Stomach (tissue), 4 donors: ENCODE data around the gene NUMB.

Experiments used
- CTCF ChIP-seq, 7 experiments: fragments of 450-650 bp in 4 of 7; fragments of 200-600 bp in 3 of 7; sonication (generic) in 3 of 7; IDR thresholded peaks; one replicate each; pipeline ENCODE4 v1.5.1; 2016 to 2019; ENCODE audit warnings: antibody characterized with exemption in 7 of 7, control low read depth in 2 of 7, mild to moderate bottlenecking in 1 of 7
- EP300 ChIP-seq: sonication (generic); formaldehyde crosslinking; IDR thresholded peaks from one replicate; pipeline ENCODE4 v1.6.1; 2017; ENCODE audit warnings: antibody characterized with exemption
- POLR2A ChIP-seq, 4 donors: fragments of 450-650 bp; IDR thresholded peaks; one replicate each; pipeline ENCODE4 v1.6.1; 2016; ENCODE audit warnings: antibody characterized with exemption in 4 of 4, control low read depth in 2 of 4, mild to moderate bottlenecking in 1 of 4, moderate library complexity in 1 of 4
- POLR2AphosphoS5 ChIP-seq, 3 donors: sonication (generic); formaldehyde crosslinking; IDR thresholded peaks; one replicate each; pipeline ENCODE4 v1.6.1; 2016; ENCODE audit warnings: antibody characterized with exemption in 3 of 3

- TF ChIP-seq POLR2AphosphoS5 (IDR thresholded peaks at IDR 0.05) (no peak), CTCF (IDR thresholded peaks at IDR 0.05) (no peak), POLR2A (IDR thresholded peaks at IDR 0.05) (no peak), EP300 (no peak)
These were observed 119.8 kb downstream of the NUMB start for GRCh38 chr14:73338551-73338950.
